Measurements from ENCODE around the gene HIVEP3.

DNA sequence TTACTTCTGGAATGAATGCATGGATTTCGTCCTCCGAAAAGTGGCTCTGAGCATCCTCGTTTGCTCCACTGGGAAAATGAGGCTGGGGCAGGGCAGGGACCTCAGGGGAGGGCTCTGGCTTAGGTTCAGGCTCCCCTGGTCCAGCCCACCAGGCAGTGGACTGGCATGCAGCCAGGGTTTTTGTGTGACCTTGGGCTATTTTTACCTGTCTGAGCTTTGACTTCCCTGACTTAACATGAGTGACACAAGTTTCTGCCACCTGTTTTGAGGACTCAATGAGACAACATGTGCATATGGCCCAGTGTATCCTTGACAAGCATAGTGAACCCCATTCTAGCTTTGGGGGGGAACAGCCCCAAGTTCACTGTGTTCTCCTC is 401.7 kb downstream of the HIVEP3 start:
- TF ChIP-seq, protein P1, sequence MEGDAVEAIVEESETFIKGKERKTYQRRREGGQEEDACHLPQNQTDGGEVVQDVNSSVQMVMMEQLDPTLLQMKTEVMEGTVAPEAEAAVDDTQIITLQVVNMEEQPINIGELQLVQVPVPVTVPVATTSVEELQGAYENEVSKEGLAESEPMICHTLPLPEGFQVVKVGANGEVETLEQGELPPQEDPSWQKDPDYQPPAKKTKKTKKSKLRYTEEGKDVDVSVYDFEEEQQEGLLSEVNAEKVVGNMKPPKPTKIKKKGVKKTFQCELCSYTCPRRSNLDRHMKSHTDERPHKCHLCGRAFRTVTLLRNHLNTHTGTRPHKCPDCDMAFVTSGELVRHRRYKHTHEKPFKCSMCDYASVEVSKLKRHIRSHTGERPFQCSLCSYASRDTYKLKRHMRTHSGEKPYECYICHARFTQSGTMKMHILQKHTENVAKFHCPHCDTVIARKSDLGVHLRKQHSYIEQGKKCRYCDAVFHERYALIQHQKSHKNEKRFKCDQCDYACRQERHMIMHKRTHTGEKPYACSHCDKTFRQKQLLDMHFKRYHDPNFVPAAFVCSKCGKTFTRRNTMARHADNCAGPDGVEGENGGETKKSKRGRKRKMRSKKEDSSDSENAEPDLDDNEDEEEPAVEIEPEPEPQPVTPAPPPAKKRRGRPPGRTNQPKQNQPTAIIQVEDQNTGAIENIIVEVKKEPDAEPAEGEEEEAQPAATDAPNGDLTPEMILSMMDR (IDR thresholded peaks at IDR 0.05) = no peak
- TF ChIP-seq POLR2A (IDR thresholded peaks at IDR 0.05) = no peak

All from heart left ventricle (tissue), 13 donors.